IMR-90 (cell line): ENCODE data around the gene EXOC4. TPM values are rescaled to one million over a fixed set of nuclear protein-coding genes. Genes with fewer than 3 reads are reported as not detected.
A peak's percentile ranks its signal among the peaks of the same experiment; 100 is the strongest.

ENCODE experiments used
- ATAC-seq: fragments of 200-7000 bp; cut with Tn5 transposase; 2 replicates; pipeline ENCODE4 v1.9.1; 2020; ENCODE audit warnings: low read depth, mild to moderate bottlenecking, moderate library complexity
- BruUV-seq: library from RNA; stranded (reverse); fragments of 400-500 nt; replicated peaks from 2 replicates; lab custom pipeline; 2021; lab: Mats Ljungman, UMichigan
- CTCF ChIA-PET: fragments of 300-600 bp; formaldehyde crosslinking; extraction: SDS; loops from one replicate; lab custom pipeline; 2021; ENCODE audit warnings: antibody characterized with exemption; lab: Yijun Ruan, JAX
- POLR2A ChIA-PET: fragments of 300-600 bp; sonication (Branson Sonifier 250); formaldehyde crosslinking; loops from one replicate; lab custom pipeline; 2022; ENCODE audit warnings: antibody characterized with exemption; ENCODE audit not compliant: unreplicated experiment; lab: Charles Lee
- DNase-seq: peaks from one replicate; pipeline ENCODE4 v3.0.0; 2013
- H2AFZ ChIP-seq: replicated peaks from 2 replicates; pipeline ENCODE3; 2013; ENCODE audit warnings: low read length, mild to moderate bottlenecking; ENCODE audit not compliant: poor library complexity
- H2AK5ac ChIP-seq: 2 replicates; pipeline ENCODE4 v1.6.1; 2013; ENCODE audit warnings: low read depth, low read length, inconsistent platforms
- H2AK9ac ChIP-seq: replicated peaks from 2 replicates; pipeline ENCODE3; 2013; ENCODE audit warnings: mild to moderate bottlenecking, low read depth, low read length, moderate library complexity; ENCODE audit not compliant: poor library complexity
- H2BK120ac ChIP-seq: 2 replicates; pipeline ENCODE4 v1.6.1; 2013; ENCODE audit warnings: low read depth, low read length, inconsistent platforms
- H2BK15ac ChIP-seq: 3 replicates; pipeline ENCODE4 v1.6.1; 2013; ENCODE audit warnings: low read depth, low read length, inconsistent platforms
- H2BK20ac ChIP-seq: 2 replicates; pipeline ENCODE4 v1.6.1; 2013; ENCODE audit warnings: low read depth, mild to moderate bottlenecking, inconsistent platforms, low read length, moderate library complexity
- H2BK5ac ChIP-seq: 2 replicates; pipeline ENCODE4 v1.6.1; 2013; ENCODE audit warnings: mild to moderate bottlenecking, low read depth, low read length, inconsistent platforms; ENCODE audit not compliant: poor library complexity, severe bottlenecking
- H3K14ac ChIP-seq: replicated peaks from 2 replicates; pipeline ENCODE4 v1.6.1; 2013; ENCODE audit warnings: low read depth, low read length, inconsistent platforms
- H3K18ac ChIP-seq: 2 replicates; pipeline ENCODE4 v1.6.1; 2013; ENCODE audit warnings: low read depth, low read length, control low read depth
- H3K23ac ChIP-seq: 2 replicates; pipeline ENCODE4 v1.6.1; 2013; ENCODE audit warnings: low read depth, low read length, inconsistent platforms
- H3K27ac ChIP-seq: 2 replicates; pipeline ENCODE4 v1.5.1; 2013; ENCODE audit warnings: mild to moderate bottlenecking, control low read depth, low read length; ENCODE audit not compliant: insufficient read depth
- H3K27me3 ChIP-seq: 2 replicates; pipeline ENCODE4 v1.6.1; 2013; ENCODE audit warnings: low read length; ENCODE audit not compliant: control insufficient read depth, insufficient read depth
- H3K36me3 ChIP-seq: 2 replicates; pipeline ENCODE4 v1.6.1; 2013; ENCODE audit warnings: low read length, mixed read lengths; ENCODE audit not compliant: control insufficient read depth, insufficient read depth
- H3K4ac ChIP-seq: 2 replicates; pipeline ENCODE4 v1.6.1; 2013; ENCODE audit warnings: low read depth, low read length, inconsistent platforms
- H3K4me1 ChIP-seq: 2 replicates; pipeline ENCODE4 v1.6.1; 2013; ENCODE audit warnings: low read length, mixed read lengths; ENCODE audit not compliant: control insufficient read depth, insufficient read depth
- H3K4me2 ChIP-seq: 2 replicates; pipeline ENCODE4 v1.6.1; 2013; ENCODE audit warnings: low read depth, mild to moderate bottlenecking, control low read depth, low read length, moderate library complexity
- H3K4me3 ChIP-seq: 2 replicates; pipeline ENCODE4 v1.5.1; 2013; ENCODE audit warnings: low read depth, mild to moderate bottlenecking, control low read depth, low read length, moderate library complexity; ENCODE audit not compliant: insufficient read depth
- H3K56ac ChIP-seq: 2 replicates; pipeline ENCODE4 v1.6.1; 2013; ENCODE audit warnings: low read length, inconsistent platforms; ENCODE audit not compliant: insufficient read depth; ENCODE audit errors: extremely low read depth
- H3K79me1 ChIP-seq, 2 experiments: 2 replicates each; pipeline ENCODE4 v1.6.1; 2013; ENCODE audit warnings: low read length in 2 of 2, inconsistent platforms in 1 of 2, low read depth in 1 of 2
- H3K9ac ChIP-seq: 2 replicates; pipeline ENCODE4 v1.6.1; 2013; ENCODE audit warnings: low read depth, low read length, control low read depth
- H3K9me1 ChIP-seq: 2 replicates; pipeline ENCODE4 v1.6.1; 2013; ENCODE audit warnings: low read length, inconsistent platforms; ENCODE audit not compliant: insufficient read depth
- H3K9me3 ChIP-seq: 2 replicates; pipeline ENCODE4 v1.6.1; 2013; ENCODE audit warnings: low read length; ENCODE audit not compliant: control insufficient read depth, insufficient read depth
- H4K20me1 ChIP-seq: 2 replicates; pipeline ENCODE4 v1.6.1; 2013; ENCODE audit warnings: low read length, inconsistent platforms; ENCODE audit not compliant: insufficient read depth
- H4K5ac ChIP-seq: 2 replicates; pipeline ENCODE4 v1.6.1; 2013; ENCODE audit warnings: mild to moderate bottlenecking, low read depth, low read length, control low read depth
- H4K8ac ChIP-seq, 2 experiments: 2 replicates each; pipeline ENCODE4 v1.6.1; 2013; ENCODE audit warnings: low read depth in 2 of 2, low read length in 2 of 2, control low read depth in 1 of 2, inconsistent platforms in 1 of 2
- H4K91ac ChIP-seq: 2 replicates; pipeline ENCODE4 v1.6.1; 2013; ENCODE audit warnings: low read depth, low read length, inconsistent platforms; ENCODE audit not compliant: insufficient read depth
- MAFK ChIP-seq: IDR thresholded peaks from 2 replicates; pipeline ENCODE4 v1.6.1; 2012; ENCODE audit warnings: low read depth, low read length, improper control_type of control experiment
- RFX5 ChIP-seq: IDR thresholded peaks from 2 replicates; pipeline ENCODE4 v1.8.0; 2012; ENCODE audit warnings: low read depth, mild to moderate bottlenecking, low read length, moderate library complexity
- WGBS, 2 experiments: methylation state at CpG; one replicate each; pipeline versions ENCODE4 v1.1.5 to v1.1.7; 2013; ENCODE audit warnings: missing lambda C conversion rate in 2 of 2; ENCODE audit not compliant: insufficient read length in 1 of 2; ENCODE audit errors: extremely low coverage in 2 of 2; 5-methylcytosine and 5-hydroxymethylcytosine counted together
- dilution Hi-C: fragments of 300-500 bp; cut with HindIII; formaldehyde crosslinking; loops from one replicate; pipeline ENCODE4 v1.14.3; 2018; ENCODE audit warnings: low sequenced_read_pairs; ENCODE audit not compliant: unreplicated experiment
- in situ Hi-C: fragments of 300-500 bp; cut with MboI; formaldehyde crosslinking; loops from 3 replicates; pipeline ENCODE4 v1.14.3; 2019; ENCODE audit warnings: low sequenced_read_pairs, inconsistent platforms, mixed read lengths
- intact Hi-C: fragments of 100-400 bp; cut with micrococcal nuclease; formaldehyde crosslinking; loops from 2 replicates; pipeline ENCODE4 v1.10.0; 2022
- polyA plus RNA-seq, 3 experiments: library from polyadenylated mRNA; depleted of rRNA; stranded (reverse); fragments of >200 nt; gene quantifications; 2 replicates each; pipeline ENCODE4 v1.2.3, GENCODE V29; 2012; ENCODE audit warnings: low replicate concordance in 1 of 3
- total RNA-seq: library from RNA; depleted of rRNA; stranded (reverse); fragments of >200 nt; gene quantifications from 2 replicates; pipeline ENCODE4 v1.2.3, GENCODE V29; 2012

EXOC4 gene
- total and polyA plus RNA-seq, 2 of the 4 experiments (the other 2 are of a cell fraction), result 25.4 to 94.6 TPM

DNA sequence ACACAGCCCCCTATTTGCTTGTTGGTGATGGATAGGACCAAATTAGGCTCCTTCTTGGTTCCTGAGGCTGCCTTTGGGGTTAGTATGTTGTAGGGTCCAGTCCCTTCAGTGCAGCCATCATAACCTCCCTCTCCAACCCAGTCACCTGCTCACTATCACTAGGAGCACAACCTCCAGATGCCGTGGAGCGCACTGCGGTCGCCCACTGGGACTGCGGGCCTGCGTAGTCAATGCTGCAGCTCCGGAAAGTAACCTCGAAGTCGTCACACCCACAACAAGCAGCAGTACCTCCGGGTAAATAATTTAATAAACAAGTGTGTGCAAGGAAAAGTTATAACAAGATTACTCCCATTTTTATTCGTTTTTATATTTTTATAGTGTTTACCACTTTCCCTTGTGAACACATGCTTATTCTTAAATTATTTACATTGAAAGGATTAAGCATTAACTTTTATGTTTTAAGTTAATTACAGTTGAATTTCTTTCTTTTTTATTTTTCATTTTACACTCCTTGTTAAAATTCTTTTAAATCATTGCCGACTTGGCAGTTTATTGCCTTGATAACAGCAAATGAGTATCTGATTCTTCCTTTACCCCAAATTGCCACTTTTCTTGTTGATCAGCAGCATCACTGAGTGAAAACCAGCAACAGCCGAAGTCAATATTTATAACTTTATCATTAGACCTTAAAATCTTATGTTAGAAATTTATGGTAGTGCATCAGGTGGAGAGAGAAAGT, 474.8 kb downstream of the EXOC4 start:
- no peak overlapping the region for H3K14ac ChIP-seq
- H4K20me1 ChIP-seq, result no peaks in the 10 kb centered on the region
- H3K56ac ChIP-seq, result no peak overlapping the region
- H4K8ac ChIP-seq, result no peak overlapping the region
- H4K91ac ChIP-seq, result no peak overlapping the region
- no peak overlapping the region for H2BK5ac ChIP-seq
- no peaks in the 10 kb centered on the region for H3K27me3 ChIP-seq
- H2AK9ac ChIP-seq, result no peak overlapping the region
- DNase-seq (no peak), ATAC-seq (no peak)
- CTCF ChIA-PET, result no interaction called here
- no peaks in the 10 kb centered on the region for H3K9me3 ChIP-seq
- H3K36me3 ChIP-seq, result no peaks in the 10 kb centered on the region
- POLR2A ChIA-PET, result no interaction called here
- in situ Hi-C loops, result no loop called here
- BruUV-seq, result no TSS peak
- no peak overlapping the region for H2BK120ac ChIP-seq
- dilution Hi-C loops, result no loop called here
- no peak overlapping the region for H3K23ac ChIP-seq
- H2BK15ac ChIP-seq, result no peak overlapping the region
- H3K4ac ChIP-seq, result no peak overlapping the region
- no peak overlapping the region; the same call in 1 of the 2 replicates for H2AK5ac ChIP-seq
- H3K9ac ChIP-seq, result no peak overlapping the region
- H2BK20ac ChIP-seq, result no peak overlapping the region
- no peak overlapping the region for H3K18ac ChIP-seq
- no peaks in the 10 kb centered on the region for H3K79me1 ChIP-seq
- H3K4me1 ChIP-seq, result no peaks in the 10 kb centered on the region
- TF ChIP-seq MAFK, result peak; percentile 84
- TF ChIP-seq RFX5, result no peak
- no peak overlapping the region for H3K4me2 ChIP-seq
- WGBS, 2 experiments, result 100% methylated on average over 1 of the region's 13 CpGs; no CpG with 5 or more reads in 1 of the 2 experiments
- intact Hi-C loops, result no loop called here
- no peak overlapping the region for H3K4me3 ChIP-seq
- no peak overlapping the region for H3K27ac ChIP-seq
- H2AFZ ChIP-seq, result no peak overlapping the region
- H4K5ac ChIP-seq, result no peak overlapping the region
- H3K9me1 ChIP-seq, result no peaks in the 10 kb centered on the region
